ENCODE measurements around the gene SUMF1.

GRCh38 chr3:4395448-4395847, 71.6 kb downstream of the SUMF1 start:
- TF ChIP-seq TCF12 (IDR thresholded peaks at IDR 0.05; ENCODE audit: low read depth) (no peak), TEAD4 (IDR thresholded peaks at IDR 0.05) (no peak), NFIC (IDR thresholded peaks at IDR 0.05) (no peak), USF1 (IDR thresholded peaks at IDR 0.05) (no peak), YY1 (IDR thresholded peaks at IDR 0.05; ENCODE audit: low read depth) (no peak), EP300 (IDR thresholded peaks at IDR 0.05; ENCODE audit: borderline replicate concordance) (no peak), RAD21 (IDR thresholded peaks at IDR 0.05; ENCODE audit: low read depth) (no peak)

All from Ishikawa (cell line).